HL-60 (cell line): Measurements from ENCODE around the gene HMGB1.

Experiments used
- GABPA ChIP-seq: IDR thresholded peaks from 2 replicates; pipeline ENCODE4 v1.6.1; 2012; ENCODE audit warnings: low read depth
- POLR2AphosphoS5 ChIP-seq: IDR thresholded peaks from 2 replicates; pipeline ENCODE4 v1.6.1; 2012; ENCODE audit warnings: low read depth
- SPI1 ChIP-seq: IDR thresholded peaks from 2 replicates; pipeline ENCODE4 v1.6.1; 2012; ENCODE audit warnings: low read depth, mild to moderate bottlenecking, borderline replicate concordance
- TF ChIP-seq, protein P1 (sequence below): IDR thresholded peaks from one replicate; pipeline ENCODE4 v1.5.1; 2011; ENCODE audit warnings: low read length, control low read depth, inconsistent platforms; ENCODE audit not compliant: insufficient read depth
- TF ChIP-seq, protein P2 (sequence below): IDR thresholded peaks from 2 replicates; pipeline ENCODE4 v1.6.1; 2012; ENCODE audit warnings: low read depth; ENCODE audit not compliant: insufficient replicate concordance

DNA sequence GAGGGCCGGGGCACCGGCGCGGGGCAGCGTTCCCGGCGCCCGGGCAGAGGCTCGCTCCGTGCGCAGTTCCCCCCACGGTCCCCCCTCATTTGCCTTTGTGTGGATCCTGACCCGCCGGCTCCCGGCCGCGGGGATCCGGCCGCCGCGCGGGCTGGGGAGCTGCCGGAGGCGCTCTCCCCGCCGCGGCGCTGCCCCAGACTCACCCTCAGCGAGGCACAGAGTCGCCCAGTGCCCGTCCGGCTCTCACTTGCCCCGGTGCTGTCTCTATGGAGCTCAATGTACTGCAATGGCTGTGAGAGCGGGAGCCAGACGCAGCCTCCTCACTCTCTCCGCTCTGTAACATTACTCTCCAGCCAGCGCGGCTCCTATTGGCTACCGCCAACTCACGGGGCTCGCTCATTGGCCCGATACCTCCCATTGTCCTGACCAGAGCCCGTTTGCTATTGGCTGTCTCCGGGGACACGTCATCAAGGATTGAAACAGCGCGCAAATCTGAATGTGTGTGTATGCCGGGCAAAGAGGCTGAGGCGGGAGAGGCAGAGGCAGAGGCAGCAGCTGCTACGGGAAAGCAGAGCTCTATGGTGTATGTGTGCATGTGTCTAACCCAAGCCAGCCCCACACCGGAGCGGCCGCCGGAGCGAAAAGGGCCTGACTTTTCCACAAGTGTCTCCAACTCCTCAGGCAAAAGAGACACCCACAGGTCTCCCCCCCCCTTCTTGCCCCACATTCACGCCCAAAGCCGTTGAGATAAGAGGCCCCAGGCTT lies at the start of gene HMGB1:
- TF ChIP-seq, protein P1, sequence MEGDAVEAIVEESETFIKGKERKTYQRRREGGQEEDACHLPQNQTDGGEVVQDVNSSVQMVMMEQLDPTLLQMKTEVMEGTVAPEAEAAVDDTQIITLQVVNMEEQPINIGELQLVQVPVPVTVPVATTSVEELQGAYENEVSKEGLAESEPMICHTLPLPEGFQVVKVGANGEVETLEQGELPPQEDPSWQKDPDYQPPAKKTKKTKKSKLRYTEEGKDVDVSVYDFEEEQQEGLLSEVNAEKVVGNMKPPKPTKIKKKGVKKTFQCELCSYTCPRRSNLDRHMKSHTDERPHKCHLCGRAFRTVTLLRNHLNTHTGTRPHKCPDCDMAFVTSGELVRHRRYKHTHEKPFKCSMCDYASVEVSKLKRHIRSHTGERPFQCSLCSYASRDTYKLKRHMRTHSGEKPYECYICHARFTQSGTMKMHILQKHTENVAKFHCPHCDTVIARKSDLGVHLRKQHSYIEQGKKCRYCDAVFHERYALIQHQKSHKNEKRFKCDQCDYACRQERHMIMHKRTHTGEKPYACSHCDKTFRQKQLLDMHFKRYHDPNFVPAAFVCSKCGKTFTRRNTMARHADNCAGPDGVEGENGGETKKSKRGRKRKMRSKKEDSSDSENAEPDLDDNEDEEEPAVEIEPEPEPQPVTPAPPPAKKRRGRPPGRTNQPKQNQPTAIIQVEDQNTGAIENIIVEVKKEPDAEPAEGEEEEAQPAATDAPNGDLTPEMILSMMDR, result no peak
- TF ChIP-seq GABPA (no peak), POLR2AphosphoS5 (peak; percentile 98), SPI1 (no peak)
- TF ChIP-seq, protein P2, sequence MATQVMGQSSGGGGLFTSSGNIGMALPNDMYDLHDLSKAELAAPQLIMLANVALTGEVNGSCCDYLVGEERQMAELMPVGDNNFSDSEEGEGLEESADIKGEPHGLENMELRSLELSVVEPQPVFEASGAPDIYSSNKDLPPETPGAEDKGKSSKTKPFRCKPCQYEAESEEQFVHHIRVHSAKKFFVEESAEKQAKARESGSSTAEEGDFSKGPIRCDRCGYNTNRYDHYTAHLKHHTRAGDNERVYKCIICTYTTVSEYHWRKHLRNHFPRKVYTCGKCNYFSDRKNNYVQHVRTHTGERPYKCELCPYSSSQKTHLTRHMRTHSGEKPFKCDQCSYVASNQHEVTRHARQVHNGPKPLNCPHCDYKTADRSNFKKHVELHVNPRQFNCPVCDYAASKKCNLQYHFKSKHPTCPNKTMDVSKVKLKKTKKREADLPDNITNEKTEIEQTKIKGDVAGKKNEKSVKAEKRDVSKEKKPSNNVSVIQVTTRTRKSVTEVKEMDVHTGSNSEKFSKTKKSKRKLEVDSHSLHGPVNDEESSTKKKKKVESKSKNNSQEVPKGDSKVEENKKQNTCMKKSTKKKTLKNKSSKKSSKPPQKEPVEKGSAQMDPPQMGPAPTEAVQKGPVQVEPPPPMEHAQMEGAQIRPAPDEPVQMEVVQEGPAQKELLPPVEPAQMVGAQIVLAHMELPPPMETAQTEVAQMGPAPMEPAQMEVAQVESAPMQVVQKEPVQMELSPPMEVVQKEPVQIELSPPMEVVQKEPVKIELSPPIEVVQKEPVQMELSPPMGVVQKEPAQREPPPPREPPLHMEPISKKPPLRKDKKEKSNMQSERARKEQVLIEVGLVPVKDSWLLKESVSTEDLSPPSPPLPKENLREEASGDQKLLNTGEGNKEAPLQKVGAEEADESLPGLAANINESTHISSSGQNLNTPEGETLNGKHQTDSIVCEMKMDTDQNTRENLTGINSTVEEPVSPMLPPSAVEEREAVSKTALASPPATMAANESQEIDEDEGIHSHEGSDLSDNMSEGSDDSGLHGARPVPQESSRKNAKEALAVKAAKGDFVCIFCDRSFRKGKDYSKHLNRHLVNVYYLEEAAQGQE, result peak; percentile 27
